HCT116 (cell line): Measurements from ENCODE around the gene CALD1. TPM values are rescaled to one million over a fixed set of nuclear protein-coding genes. Genes with fewer than 3 reads are reported as not detected.

ENCODE experiments used
- ATAC-seq: fragments of 200-7000 bp; cut with Tn5 transposase; 2 replicates; pipeline ENCODE4 v1.9.1; 2020; ENCODE audit warnings: mild to moderate bottlenecking, moderate library complexity
- BruUV-seq: library from RNA; stranded (reverse); fragments of 400-500 nt; replicated peaks from 2 replicates; lab custom pipeline; 2021; lab: Mats Ljungman, UMichigan
- CTCF ChIA-PET: fragments of 300-600 bp; sonication (Branson Sonifier 250); formaldehyde crosslinking; loops from one replicate; lab custom pipeline; 2021; ENCODE audit warnings: antibody characterized with exemption; lab: Charles Lee
- POLR2A ChIA-PET: fragments of 300-600, 350-600 bp; sonication (Branson Sonifier 250); formaldehyde crosslinking; loops from one replicate; lab custom pipeline; 2021; ENCODE audit warnings: antibody characterized with exemption; lab: Charles Lee
- RAD21 ChIA-PET, 2 experiments: fragments of 300-600 bp; sonication (Branson Sonifier 250); formaldehyde crosslinking; loops; one replicate each; lab custom pipeline; 2023; ENCODE audit warnings: low total read pairs in 2 of 2; ENCODE audit not compliant: uncharacterized antibody in 2 of 2, unreplicated experiment in 2 of 2, low non-redundant PET in 1 of 2; lab: Charles Lee
- DNase-seq: peaks from one replicate; pipeline ENCODE4 v3.0.0-alpha.2; 2010; ENCODE audit warnings: low read depth, low spot score
- H2AFZ ChIP-seq: fragments of 200-600 bp; shearing (Covaris generic), sonication (generic); 2 replicates; pipeline ENCODE4 v1.6.1; 2017; ENCODE audit warnings: low read depth, mixed run types, mixed read lengths, antibody characterized with exemption, low read length; ENCODE audit not compliant: poor library complexity, severe bottlenecking
- H3K27ac ChIP-seq: 2 replicates; pipeline ENCODE4 v1.5.1; 2012; ENCODE audit warnings: low read depth, low read length
- H3K27me3 ChIP-seq: fragments of 200-600 bp; sonication (generic); 2 replicates; pipeline ENCODE4 v1.6.1; 2016; ENCODE audit warnings: mixed run types, low read length, mixed read lengths; ENCODE audit not compliant: insufficient read depth
- H3K36me3 ChIP-seq, 2 experiments: fragments of 200-500 bp in 1 of 2; fragments of 200-600 bp in 1 of 2; sonication (Bioruptor generic) in 1 of 2; sonication (generic) in 1 of 2; 2 replicates each; pipeline versions ENCODE4 v1.5.1 to v1.6.1; 2014 to 2016; ENCODE audit warnings: low read length in 2 of 2, inconsistent platforms in 1 of 2, mixed read lengths in 1 of 2, mixed run types in 1 of 2; ENCODE audit not compliant: insufficient read depth in 2 of 2, control insufficient read depth in 1 of 2
- H3K4me1 ChIP-seq, 2 experiments: fragments of 200-600 bp in 1 of 2; sonication (generic) in 1 of 2; 2 replicates each; pipeline versions ENCODE4 v1.5.1 to v1.6.1; 2012 to 2017; ENCODE audit warnings: low read length in 2 of 2, inconsistent platforms in 1 of 2, mild to moderate bottlenecking in 1 of 2, mixed read lengths in 1 of 2, mixed run types in 1 of 2, moderate library complexity in 1 of 2; ENCODE audit not compliant: insufficient read depth in 2 of 2, control insufficient read depth in 1 of 2
- H3K4me2 ChIP-seq: fragments of 200-600 bp; sonication (generic); 2 replicates; pipeline ENCODE4 v1.6.1; 2017; ENCODE audit warnings: mixed run types, low read length, mixed read lengths
- H3K4me3 ChIP-seq, 2 experiments: fragments of 200-600 bp in 1 of 2; sonication (generic) in 1 of 2; replicated peaks in 1 of 2; 2 replicates each; pipeline ENCODE4 v1.5.1; 2011 to 2016; ENCODE audit warnings: low read length in 2 of 2, control low read depth in 1 of 2, low read depth in 1 of 2, mild to moderate bottlenecking in 1 of 2, mixed read lengths in 1 of 2, mixed run types in 1 of 2
- H3K79me2 ChIP-seq: fragments of 200-600 bp; sonication (generic); 2 replicates; pipeline ENCODE4 v1.6.1; 2017; ENCODE audit warnings: mild to moderate bottlenecking, mixed run types, low read length, moderate library complexity, mixed read lengths; ENCODE audit not compliant: insufficient read depth
- H3K9ac ChIP-seq: fragments of 200-600 bp; sonication (generic); 2 replicates; pipeline ENCODE4 v1.6.1; 2016; ENCODE audit warnings: low read length, mixed read lengths
- H3K9me2 ChIP-seq: fragments of 200-600 bp; sonication (generic), shearing (Covaris generic); 2 replicates; pipeline ENCODE4 v1.6.1; 2017; ENCODE audit warnings: mixed run types, mild to moderate bottlenecking, moderate library complexity; ENCODE audit not compliant: insufficient read depth
- H3K9me3 ChIP-seq, 2 experiments: fragments of 200-500 bp in 1 of 2; fragments of 200-600 bp in 1 of 2; sonication (Bioruptor generic) in 1 of 2; sonication (generic) in 1 of 2; 2 replicates each; pipeline ENCODE4 v1.6.1; 2014 to 2017; ENCODE audit warnings: low read length in 2 of 2, mixed read lengths in 2 of 2, inconsistent platforms in 1 of 2, low read depth in 1 of 2, mild to moderate bottlenecking in 1 of 2, mixed run types in 1 of 2, moderate library complexity in 1 of 2; ENCODE audit not compliant: control insufficient read depth in 1 of 2, insufficient read depth in 1 of 2
- H4K20me1 ChIP-seq: fragments of 200-600 bp; sonication (generic), shearing (Covaris generic); 2 replicates; pipeline ENCODE4 v1.6.1; 2017; ENCODE audit warnings: mixed run types, mild to moderate bottlenecking, moderate library complexity; ENCODE audit not compliant: insufficient read depth
- ATF3 ChIP-seq: IDR thresholded peaks from 2 replicates; pipeline ENCODE4 v1.6.1; 2012
- CBX3 ChIP-seq: IDR thresholded peaks from 2 replicates; pipeline ENCODE4 v1.6.1; 2012; ENCODE audit warnings: low read depth
- CTCF ChIP-seq, 3 experiments: fragments of 200-600 bp in 1 of 3; sonication (generic) in 1 of 3; IDR thresholded peaks in 2 of 3; conservative IDR thresholded peaks in 1 of 3; 2 replicates each; pipeline ENCODE4 v1.5.1; 2012 to 2017; ENCODE audit warnings: low read depth in 2 of 3, low read length in 2 of 3, antibody characterized with exemption in 1 of 3, borderline replicate concordance in 1 of 3, control low read depth in 1 of 3, mild to moderate bottlenecking in 1 of 3, mixed read lengths in 1 of 3, mixed run types in 1 of 3, moderate library complexity in 1 of 3; ENCODE audit not compliant: insufficient read depth in 1 of 3
- EGR1 ChIP-seq: IDR thresholded peaks from 2 replicates; pipeline ENCODE4 v1.6.1; 2012; ENCODE audit warnings: low read depth
- ELF1 ChIP-seq: IDR thresholded peaks from 2 replicates; pipeline ENCODE4 v1.6.1; 2012; ENCODE audit warnings: low read depth, borderline replicate concordance
- EZH2phosphoT487 ChIP-seq: fragments of 200-600 bp; IDR thresholded peaks from 2 replicates; pipeline ENCODE4 v1.6.1; 2018; ENCODE audit warnings: antibody characterized with exemption, borderline replicate concordance
- FOSL1 ChIP-seq: IDR thresholded peaks from 2 replicates; pipeline ENCODE4 v1.6.1; 2012; ENCODE audit warnings: low read depth
- JUND ChIP-seq: IDR thresholded peaks from 2 replicates; pipeline ENCODE4 v1.6.1; 2012
- MAX ChIP-seq: IDR thresholded peaks from 2 replicates; pipeline ENCODE4 v1.6.1; 2012
- POLR2AphosphoS5 ChIP-seq: IDR thresholded peaks from 2 replicates; pipeline ENCODE4 v1.6.1; 2011; ENCODE audit warnings: mild to moderate bottlenecking, low read depth, low read length, moderate library complexity
- SP1 ChIP-seq: IDR thresholded peaks from 2 replicates; pipeline ENCODE4 v1.6.1; 2012; ENCODE audit warnings: low read depth
- SRF ChIP-seq: IDR thresholded peaks from 2 replicates; pipeline ENCODE4 v1.6.1; 2012; ENCODE audit warnings: low read depth
- TCF7L2 ChIP-seq: IDR thresholded peaks from 2 replicates; pipeline ENCODE4 v1.7.0; 2011; ENCODE audit warnings: borderline replicate concordance, inconsistent platforms; ENCODE audit not compliant: insufficient read depth, insufficient read length; ENCODE audit errors: extremely low read depth
- YY1 ChIP-seq: IDR thresholded peaks from 2 replicates; pipeline ENCODE4 v1.6.1; 2011; ENCODE audit warnings: low read length, low read depth, moderate library complexity, mild to moderate bottlenecking; ENCODE audit not compliant: insufficient replicate concordance; ENCODE audit errors: extremely low read depth
- ZBTB33 ChIP-seq: IDR thresholded peaks from 2 replicates; pipeline ENCODE4 v1.6.1; 2011; ENCODE audit warnings: mild to moderate bottlenecking, low read length, moderate library complexity; ENCODE audit not compliant: insufficient replicate concordance; ENCODE audit errors: extremely low read depth
- ZFX ChIP-seq: fragments of 450-650 bp; IDR thresholded peaks from 2 replicates; pipeline ENCODE4 v1.6.1; 2017
- ZNF274 ChIP-seq: fragments of 200-500 bp; sonication (Bioruptor generic); IDR thresholded peaks from 2 replicates; pipeline ENCODE4 v1.6.1; 2014; ENCODE audit warnings: mild to moderate bottlenecking, low read depth, low read length, inconsistent platforms
- intact Hi-C: fragments of 100-400 bp; cut with micrococcal nuclease; formaldehyde crosslinking; loops from 2 replicates; pipeline ENCODE4 v1.10.0; 2022
- total RNA-seq: library from RNA; stranded (reverse); gene quantifications from one replicate; pipeline ENCODE4 v1.2.1, GENCODE V29; 2021; ENCODE audit not compliant: unreplicated experiment

Gene CALD1
- total RNA-seq, 1 experiment from 2014 or later: 66.8 TPM

GRCh38 chr7:134995239-134996096 is 216.0 kb downstream of the CALD1 start:
- Histone ChIP-seq H3K9me2 (no peaks in the 10 kb centered on the region), H3K36me3 (no peaks in the 10 kb centered on the region), H3K9ac (no peak overlapping the region), H3K4me1 (no peaks in the 10 kb centered on the region), H3K27me3 (no peaks in the 10 kb centered on the region), H3K27ac (no peak overlapping the region), H3K4me2 (no peak overlapping the region), H3K79me2 (no peaks in the 10 kb centered on the region), H2AFZ (no peak overlapping the region), H3K9me3 (no peaks in the 10 kb centered on the region), H4K20me1 (no peaks in the 10 kb centered on the region), H3K4me3 (no peak overlapping the region)
- ChIA-PET POLR2A (no interaction called here), CTCF (no interaction called here), RAD21 (no interaction called here)
- BruUV-seq: no TSS peak
- DNase-seq: no peak
- intact Hi-C loops: no loop called here
- TF ChIP-seq TCF7L2 (no peak), EZH2phosphoT487 (no peak), EGR1 (no peak), JUND (no peak), MAX (no peak), ATF3 (no peak), YY1 (no peak), ZNF274 (no peak), ELF1 (no peak), CBX3 (no peak), CTCF (IDR thresholded peaks at IDR 0.05 in 2 of 3, conservative IDR thresholded peaks at IDR 0.05 in 1 of 3; ENCODE audit: borderline replicate concordance in 1 of 3, insufficient read depth in 1 of 3, low read depth in 2 of 3, low read length in 2 of 3) (no peak), FOSL1 (no peak), ZBTB33 (no peak), ZFX (no peak), SRF (no peak), SP1 (no peak), POLR2AphosphoS5 (no peak)
- no peak for ATAC-seq
